AG09319 (cell line): Measurements from ENCODE around the gene OR6C4.
"Not testable (repeated sequence)": the region's sequence is repeated elsewhere in the genome, so short reads cannot be mapped to it uniquely, and the experiment has no call there.

Source experiments
- DNase-seq: peaks from one replicate; pipeline ENCODE4 v3.0.0-alpha.2; 2010; ENCODE audit warnings: low read depth; ENCODE audit errors: extremely low read depth
- TF ChIP-seq, protein P1 (sequence below): IDR thresholded peaks from 2 replicates; pipeline ENCODE4 v1.5.1; 2011; ENCODE audit warnings: low read depth, mild to moderate bottlenecking, inconsistent platforms, low read length, moderate library complexity

OR6C4 gene

DNA sequence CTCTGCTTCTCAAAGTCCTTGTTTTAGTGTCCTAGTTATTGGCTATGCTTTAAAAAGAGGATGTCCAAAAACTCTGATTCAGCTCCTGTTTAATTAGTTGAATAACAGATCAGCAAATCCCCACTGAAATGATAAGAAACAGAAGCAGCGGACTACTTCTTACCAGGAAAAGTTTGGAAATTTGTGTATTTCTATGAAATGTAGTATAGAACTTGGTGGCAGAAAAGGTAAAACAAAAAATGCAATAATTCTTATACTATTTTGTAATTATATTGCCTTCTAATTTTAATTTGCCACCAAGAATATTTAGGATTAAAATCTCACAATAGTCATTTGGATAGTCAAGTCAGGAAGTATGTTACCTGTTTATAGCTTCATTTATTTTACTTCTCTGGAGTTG, 22.8 kb downstream of the OR6C4 start, which contains the start of gene OR2AP1:
Gene OR2AP1 (plus strand): TSS at position 301 of the 400 bp plus-strand sequence. CDS start 1,947 bp downstream, outside the sequence.
- TF ChIP-seq, protein P1, sequence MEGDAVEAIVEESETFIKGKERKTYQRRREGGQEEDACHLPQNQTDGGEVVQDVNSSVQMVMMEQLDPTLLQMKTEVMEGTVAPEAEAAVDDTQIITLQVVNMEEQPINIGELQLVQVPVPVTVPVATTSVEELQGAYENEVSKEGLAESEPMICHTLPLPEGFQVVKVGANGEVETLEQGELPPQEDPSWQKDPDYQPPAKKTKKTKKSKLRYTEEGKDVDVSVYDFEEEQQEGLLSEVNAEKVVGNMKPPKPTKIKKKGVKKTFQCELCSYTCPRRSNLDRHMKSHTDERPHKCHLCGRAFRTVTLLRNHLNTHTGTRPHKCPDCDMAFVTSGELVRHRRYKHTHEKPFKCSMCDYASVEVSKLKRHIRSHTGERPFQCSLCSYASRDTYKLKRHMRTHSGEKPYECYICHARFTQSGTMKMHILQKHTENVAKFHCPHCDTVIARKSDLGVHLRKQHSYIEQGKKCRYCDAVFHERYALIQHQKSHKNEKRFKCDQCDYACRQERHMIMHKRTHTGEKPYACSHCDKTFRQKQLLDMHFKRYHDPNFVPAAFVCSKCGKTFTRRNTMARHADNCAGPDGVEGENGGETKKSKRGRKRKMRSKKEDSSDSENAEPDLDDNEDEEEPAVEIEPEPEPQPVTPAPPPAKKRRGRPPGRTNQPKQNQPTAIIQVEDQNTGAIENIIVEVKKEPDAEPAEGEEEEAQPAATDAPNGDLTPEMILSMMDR, result no peak
- no peak for DNase-seq

DNA sequence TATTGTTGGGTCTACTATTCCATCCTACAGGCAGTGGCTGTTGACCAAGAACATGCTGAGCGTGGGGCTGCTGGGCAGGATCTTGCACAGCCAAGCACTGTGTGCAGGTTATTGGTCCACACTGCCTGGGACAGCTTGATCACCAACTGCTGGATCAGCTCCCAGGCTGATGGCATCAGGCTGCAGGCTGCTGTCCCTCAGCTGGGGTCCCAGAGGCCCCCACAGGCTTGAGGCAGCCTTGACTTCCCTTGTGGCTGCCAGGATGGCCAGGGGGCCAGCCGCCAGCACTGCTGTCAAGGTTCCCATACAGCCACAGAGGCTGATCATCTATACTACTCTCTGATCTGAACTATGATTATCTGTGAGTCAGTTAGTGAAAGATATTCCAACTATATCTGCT, 32.7 kb downstream of the OR6C4 start:
- no peak for DNase-seq
- TF ChIP-seq, protein P1, result no peak

DNA sequence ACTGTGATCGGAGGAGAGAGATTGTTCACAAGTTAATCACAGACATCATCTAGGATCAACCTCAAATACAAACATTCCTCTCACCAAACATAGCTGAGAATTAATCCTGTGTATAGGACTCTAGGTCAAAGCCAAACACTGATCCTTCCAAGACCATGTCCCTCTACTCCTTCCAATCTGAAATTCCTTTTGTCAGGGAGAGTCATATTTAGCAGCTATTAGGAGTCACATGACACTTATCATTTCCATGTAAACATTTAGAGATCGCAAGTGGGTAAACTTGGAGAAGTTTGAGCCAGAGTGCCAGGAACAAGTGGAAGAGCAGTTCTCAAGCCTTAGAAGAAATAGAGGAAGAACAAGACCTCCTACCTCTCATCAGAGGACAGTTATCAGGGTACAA, 36.4 kb downstream of the OR6C4 start:
- DNase-seq, result no peak
- TF ChIP-seq, protein P1, result no peak

DNA sequence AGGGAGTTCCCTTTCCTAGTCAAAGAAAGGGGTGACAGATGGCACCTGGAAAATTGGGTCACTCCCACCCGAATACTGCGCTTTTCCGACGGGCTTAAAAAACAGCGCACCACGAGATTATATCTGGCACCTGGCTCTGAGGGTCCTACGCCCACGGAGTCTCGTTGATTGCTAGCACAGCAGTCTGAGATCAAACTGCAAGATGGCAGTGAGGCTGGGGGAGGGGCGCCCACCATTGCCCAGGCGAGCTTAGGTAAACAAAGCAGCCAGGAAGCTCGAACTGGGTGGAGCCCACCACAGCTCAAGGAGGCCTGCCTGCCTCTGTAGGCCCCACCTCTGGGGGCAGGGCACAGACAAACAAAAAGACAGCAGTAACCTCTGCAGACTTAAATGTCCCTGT, 40.8 kb downstream of the OR6C4 start:
- DNase-seq, result not testable (repeated sequence)
